Neuronal stem cell (in vitro differentiated cells): Measurements from ENCODE around the gene DROSHA.

Source experiments
- DNase-seq: peaks from one replicate; pipeline ENCODE4 v3.0.0-alpha.2; 2013; ENCODE audit warnings: low spot score
- H2AFZ ChIP-seq: one replicate; pipeline ENCODE4 v1.6.1; 2013; ENCODE audit warnings: mild to moderate bottlenecking, low read length, inconsistent platforms
- H2AK5ac ChIP-seq: 2 replicates; pipeline ENCODE4 v1.6.1; 2013; ENCODE audit warnings: low read depth, mild to moderate bottlenecking, inconsistent platforms, low read length, moderate library complexity, mixed read lengths
- H2BK120ac ChIP-seq: 2 replicates; pipeline ENCODE4 v1.6.1; 2013; ENCODE audit warnings: low read depth, mild to moderate bottlenecking, inconsistent platforms, low read length, moderate library complexity, mixed read lengths
- H2BK12ac ChIP-seq: one replicate; pipeline ENCODE4 v1.6.1; 2013; ENCODE audit warnings: low read length, inconsistent platforms
- H2BK15ac ChIP-seq: 2 replicates; pipeline ENCODE4 v1.6.1; 2013; ENCODE audit warnings: mild to moderate bottlenecking, low read length, inconsistent platforms, mixed read lengths
- H2BK5ac ChIP-seq: one replicate; pipeline ENCODE4 v1.6.1; 2013; ENCODE audit warnings: inconsistent platforms, mild to moderate bottlenecking, low read length, moderate library complexity
- H3K14ac ChIP-seq: one replicate; pipeline ENCODE4 v1.6.1; 2013; ENCODE audit warnings: low read length, inconsistent platforms
- H3K18ac ChIP-seq: 2 replicates; pipeline ENCODE4 v1.6.1; 2013; ENCODE audit warnings: low read length, inconsistent platforms
- H3K23ac ChIP-seq: 2 replicates; pipeline ENCODE4 v1.6.1; 2013; ENCODE audit warnings: low read depth, mild to moderate bottlenecking, mixed read lengths, low read length, inconsistent platforms; ENCODE audit not compliant: poor library complexity
- H3K27ac ChIP-seq: replicated peaks from 3 replicates; pipeline ENCODE4 v1.5.1; 2013; ENCODE audit warnings: low read length, inconsistent platforms
- H3K27me3 ChIP-seq, 3 experiments: 2 replicates each; pipeline ENCODE4 v1.6.1; 2013; ENCODE audit warnings: low read length in 3 of 3, mild to moderate bottlenecking in 2 of 3, inconsistent platforms in 1 of 3, low read depth in 1 of 3, mixed read lengths in 1 of 3, moderate library complexity in 1 of 3; ENCODE audit not compliant: control insufficient read depth in 3 of 3, insufficient read depth in 3 of 3
- H3K36me3 ChIP-seq, 2 donors: replicated peaks in 1 of 2; 2 replicates each; pipeline ENCODE4 v1.6.1; 2013; ENCODE audit warnings: low read length in 2 of 2; ENCODE audit not compliant: control insufficient read depth in 2 of 2, insufficient read depth in 2 of 2
- H3K4ac ChIP-seq: 2 replicates; pipeline ENCODE4 v1.6.1; 2013; ENCODE audit warnings: inconsistent platforms, mild to moderate bottlenecking, low read length, moderate library complexity
- H3K4me1 ChIP-seq, 2 donors: 1 replicate in 1 of 2; 2 replicates in 1 of 2; pipeline ENCODE4 v1.6.1; 2013; ENCODE audit warnings: low read length in 2 of 2, low read depth in 1 of 2; ENCODE audit not compliant: control insufficient read depth in 2 of 2, insufficient read depth in 1 of 2
- H3K4me2 ChIP-seq: one replicate; pipeline ENCODE4 v1.6.1; 2013; ENCODE audit warnings: mild to moderate bottlenecking, low read length, inconsistent platforms; ENCODE audit not compliant: insufficient read depth, poor library complexity, severe bottlenecking
- H3K4me3 ChIP-seq, 2 donors: 2 replicates each; pipeline ENCODE4 v1.5.1; 2013; ENCODE audit warnings: low read length in 2 of 2, mild to moderate bottlenecking in 2 of 2, inconsistent platforms in 1 of 2, moderate library complexity in 1 of 2
- H3K79me1 ChIP-seq: one replicate; pipeline ENCODE4 v1.6.1; 2013; ENCODE audit warnings: low read depth, mild to moderate bottlenecking, inconsistent platforms, low read length, moderate library complexity
- H3K9ac ChIP-seq: one replicate; pipeline ENCODE4 v1.6.1; 2013; ENCODE audit warnings: mild to moderate bottlenecking, low read depth, low read length, inconsistent platforms; ENCODE audit not compliant: poor library complexity
- H3K9me3 ChIP-seq, 2 donors: replicated peaks in 1 of 2; 2 replicates each; pipeline versions ENCODE3 to v1.6.1; 2013; ENCODE audit warnings: low read length in 2 of 2, mild to moderate bottlenecking in 2 of 2, inconsistent platforms in 1 of 2, low read depth in 1 of 2, mixed read lengths in 1 of 2, moderate library complexity in 1 of 2; ENCODE audit not compliant: control insufficient read depth in 2 of 2, insufficient read depth in 1 of 2
- H4K8ac ChIP-seq: one replicate; pipeline ENCODE4 v1.6.1; 2013; ENCODE audit warnings: low read depth, mild to moderate bottlenecking, inconsistent platforms, low read length, moderate library complexity
- H4K91ac ChIP-seq: one replicate; pipeline ENCODE4 v1.6.1; 2013; ENCODE audit warnings: low read length, low read depth, mild to moderate bottlenecking, inconsistent platforms; ENCODE audit not compliant: poor library complexity
- WGBS, 2 donors: extraction: QIAGEN DNeasy Blood & Tissue Kit; methylation state at CpG; one replicate each; pipeline ENCODE4 v1.1.7; 2013; ENCODE audit warnings: missing lambda C conversion rate in 2 of 2, mixed read lengths in 1 of 2; ENCODE audit not compliant: insufficient read length in 2 of 2, insufficient replicate concordance in 1 of 2; ENCODE audit errors: extremely low coverage in 2 of 2; 5-methylcytosine and 5-hydroxymethylcytosine counted together

The DROSHA gene

DNA sequence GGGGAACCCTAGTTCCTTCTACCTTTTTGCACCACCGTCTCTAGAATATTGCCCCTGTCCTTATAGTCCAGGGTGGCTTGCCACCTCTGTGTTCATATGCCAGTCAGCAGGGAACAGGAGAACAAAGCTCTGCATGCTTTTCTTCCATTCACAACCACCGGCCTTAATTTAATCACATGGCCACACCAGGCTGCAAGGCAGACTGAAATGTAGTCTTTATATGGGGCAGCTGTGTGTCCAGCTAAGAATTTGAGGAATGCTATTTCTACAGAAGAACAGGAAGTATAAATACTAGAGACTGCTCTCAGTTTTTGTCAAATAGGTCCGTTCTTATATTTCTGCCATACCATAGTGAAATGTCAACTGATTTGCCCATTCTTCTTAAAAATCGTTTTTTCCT is 6.0 kb upstream of the DROSHA start:
- peak overlapping the region; percentile 50 for H3K27ac ChIP-seq
- H3K9ac ChIP-seq = no peak overlapping the region
- no peak overlapping the region for H3K4me3 ChIP-seq
- peaks cover 2 to 7% of the 10 kb centered on the region in 2 donors for H3K4me1 ChIP-seq
- H2BK15ac ChIP-seq = no peak overlapping the region
- H3K4me2 ChIP-seq = no peak overlapping the region
- H3K36me3 ChIP-seq = peaks cover 10 to 92% of the 10 kb centered on the region in 2 donors
- H3K79me1 ChIP-seq = peaks cover 2% of the 10 kb centered on the region
- H2BK5ac ChIP-seq = no peak overlapping the region
- no CpG with 5 or more reads among the region's 4 CpGs for WGBS, 2 donors
- no peak overlapping the region for H4K91ac ChIP-seq
- no peak overlapping the region for H2BK12ac ChIP-seq
- no peak overlapping the region for H2BK120ac ChIP-seq
- DNase-seq = peak; percentile 14
- no peak overlapping the region for H3K23ac ChIP-seq
- H3K4ac ChIP-seq = no peak overlapping the region
- peaks cover 0 to 2% of the 10 kb centered on the region in 2 donors for H3K9me3 ChIP-seq
- H2AFZ ChIP-seq = no peak overlapping the region
- H3K18ac ChIP-seq = no peak overlapping the region
- H3K14ac ChIP-seq = no peak overlapping the region
- H3K27me3 ChIP-seq = no peaks in the 10 kb centered on the region
- H2AK5ac ChIP-seq = no peak overlapping the region
- no peak overlapping the region for H4K8ac ChIP-seq

DNA sequence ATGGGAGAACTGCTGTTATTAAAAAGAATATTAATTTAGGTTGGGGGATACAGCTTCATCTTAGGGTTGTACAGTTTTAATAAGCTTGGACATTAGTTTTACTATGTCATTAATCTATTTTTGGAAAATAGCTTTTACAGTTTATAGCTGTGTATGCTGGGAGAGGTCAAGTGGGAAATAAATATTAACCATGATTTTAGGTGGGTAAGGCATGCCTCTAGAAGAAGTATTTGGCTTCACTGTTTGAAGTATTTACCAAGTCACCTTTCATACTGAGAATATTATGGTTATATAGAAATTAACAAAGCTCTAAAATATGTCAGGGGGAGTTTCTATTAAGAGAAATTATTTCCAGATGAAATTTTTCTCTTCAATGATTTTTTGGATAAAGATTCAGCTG is 5.5 kb upstream of the DROSHA start:
- Histone ChIP-seq H2BK5ac (no peak overlapping the region), H3K27ac (peak overlapping the region; percentile 50), H3K4me2 (no peak overlapping the region), H3K27me3 (no peaks in the 10 kb centered on the region), H2BK15ac (no peak overlapping the region), H3K4me3 (no peak overlapping the region), H3K23ac (no peak overlapping the region), H2BK120ac (no peak overlapping the region), H4K91ac (no peak overlapping the region), H2AFZ (no peak overlapping the region), H4K8ac (no peak overlapping the region), H3K4me1 (peaks cover 2 to 7% of the 10 kb centered on the region in 2 donors), H2BK12ac (no peak overlapping the region), H3K79me1 (peaks cover 2% of the 10 kb centered on the region), H2AK5ac (no peak overlapping the region), H3K14ac (no peak overlapping the region), H3K36me3 (peaks cover 10 to 87% of the 10 kb centered on the region in 2 donors), H3K9me3 (peaks cover 0 to 2% of the 10 kb centered on the region in 2 donors), H3K9ac (no peak overlapping the region), H3K18ac (no peak overlapping the region), H3K4ac (no peak overlapping the region)
- no peak for DNase-seq

DNA sequence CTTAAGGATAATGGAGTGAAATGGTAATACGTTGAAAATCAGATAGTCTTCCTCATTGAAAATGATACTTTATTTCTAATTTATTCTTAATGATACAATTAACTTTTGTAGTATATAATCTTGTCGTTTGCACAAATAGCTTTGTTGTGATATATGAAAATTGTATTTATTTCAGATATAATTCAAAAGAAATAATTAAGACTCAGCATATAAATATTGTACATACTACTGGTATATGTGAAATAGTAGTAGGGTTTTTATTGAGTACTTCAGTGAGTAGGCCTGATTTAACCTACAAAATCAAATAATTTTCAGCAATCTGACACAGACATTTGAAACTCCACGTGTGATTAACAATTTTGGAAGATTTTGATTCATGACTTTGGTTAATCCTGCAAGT is 5.0 kb upstream of the DROSHA start:
- peaks cover 0 to 2% of the 10 kb centered on the region in 2 donors for H3K9me3 ChIP-seq
- peaks cover 10 to 83% of the 10 kb centered on the region in 2 donors for H3K36me3 ChIP-seq
- H2BK5ac ChIP-seq = no peak overlapping the region
- no peak overlapping the region for H3K27ac ChIP-seq
- H3K4me3 ChIP-seq = no peak overlapping the region
- H3K4me2 ChIP-seq = no peak overlapping the region
- no peak overlapping the region for H2AK5ac ChIP-seq
- no peak overlapping the region for H2BK15ac ChIP-seq
- H4K91ac ChIP-seq = no peak overlapping the region
- H3K4ac ChIP-seq = no peak overlapping the region
- H3K9ac ChIP-seq = no peak overlapping the region
- H3K14ac ChIP-seq = no peak overlapping the region
- H3K79me1 ChIP-seq = peaks cover 2% of the 10 kb centered on the region
- peaks cover 2 to 7% of the 10 kb centered on the region in 2 donors for H3K4me1 ChIP-seq
- no CpG with 5 or more reads among the region's 3 CpGs for WGBS, 2 donors
- H2AFZ ChIP-seq = no peak overlapping the region
- H3K18ac ChIP-seq = no peak overlapping the region
- no peak overlapping the region for H2BK12ac ChIP-seq
- H3K27me3 ChIP-seq = no peaks in the 10 kb centered on the region
- no peak overlapping the region for H3K23ac ChIP-seq
- no peak for DNase-seq
- no peak overlapping the region for H2BK120ac ChIP-seq
- no peak overlapping the region for H4K8ac ChIP-seq

DNA sequence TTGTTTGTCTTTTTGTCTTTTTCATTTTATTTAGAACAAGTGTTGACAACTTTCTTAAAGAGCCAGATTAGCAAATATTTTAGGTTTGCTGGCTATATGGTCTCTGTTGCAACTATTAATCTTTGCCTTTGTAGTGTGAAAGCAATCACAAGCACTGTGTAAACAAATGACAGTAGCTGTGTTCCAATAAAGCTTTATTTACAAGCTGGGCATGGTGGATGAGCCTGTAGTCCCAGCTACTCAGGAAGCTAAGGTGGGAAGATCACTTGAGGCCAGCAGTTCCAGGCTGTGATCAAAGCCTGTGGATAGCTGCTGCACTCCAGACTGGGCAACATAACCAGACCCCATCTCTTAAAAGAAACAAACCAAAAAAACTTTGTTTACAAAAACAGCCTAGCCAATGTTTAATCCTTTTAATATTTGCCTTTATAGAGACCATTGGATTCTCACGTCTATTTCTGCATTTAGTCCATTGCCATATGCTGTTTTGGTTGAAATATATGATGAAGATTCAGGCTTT is 2.7 kb upstream of the DROSHA start:
- no CpG with 5 or more reads among the region's 1 CpG for WGBS, 2 donors
- H2BK15ac ChIP-seq = no peak overlapping the region

More for the DNA sequence above, 2.7 kb upstream of the DROSHA start:
- H3K36me3 ChIP-seq = peaks cover 7 to 70% of the 10 kb centered on the region in 2 donors
- H3K18ac ChIP-seq = no peak overlapping the region
- no peak overlapping the region for H3K4ac ChIP-seq
- H4K91ac ChIP-seq = no peak overlapping the region
- no peak overlapping the region for H4K8ac ChIP-seq
- no peak overlapping the region for H3K4me3 ChIP-seq
- H3K27ac ChIP-seq = no peak overlapping the region
- no peak overlapping the region for H3K14ac ChIP-seq
- no peaks in the 10 kb centered on the region for H3K27me3 ChIP-seq
- H3K9ac ChIP-seq = no peak overlapping the region
- no peak overlapping the region for H2BK120ac ChIP-seq
- H2BK12ac ChIP-seq = no peak overlapping the region
- H3K4me2 ChIP-seq = no peak overlapping the region
- no peak overlapping the region for H2AFZ ChIP-seq
- DNase-seq = no peak
- peaks cover 2% of the 10 kb centered on the region for H3K79me1 ChIP-seq
- H3K9me3 ChIP-seq = no peaks in the 10 kb centered on the region
- no peak overlapping the region for H3K23ac ChIP-seq
- no peak overlapping the region for H2AK5ac ChIP-seq
- H3K4me1 ChIP-seq = peaks cover 6 to 12% of the 10 kb centered on the region in 2 donors
- H2BK5ac ChIP-seq = no peak overlapping the region
